GM12801 (cell line): Measurements from ENCODE around the gene LIN54.

Experiments used
- TF ChIP-seq, protein P1 (sequence below): IDR thresholded peaks from one replicate; pipeline ENCODE4 v1.5.1; 2011; ENCODE audit warnings: control low read depth; ENCODE audit not compliant: insufficient read length; ENCODE audit errors: extremely low read depth

The LIN54 gene

GRCh38 chr4:82981138-82981537, 29.5 kb downstream of the LIN54 start:
- TF ChIP-seq, protein P1, sequence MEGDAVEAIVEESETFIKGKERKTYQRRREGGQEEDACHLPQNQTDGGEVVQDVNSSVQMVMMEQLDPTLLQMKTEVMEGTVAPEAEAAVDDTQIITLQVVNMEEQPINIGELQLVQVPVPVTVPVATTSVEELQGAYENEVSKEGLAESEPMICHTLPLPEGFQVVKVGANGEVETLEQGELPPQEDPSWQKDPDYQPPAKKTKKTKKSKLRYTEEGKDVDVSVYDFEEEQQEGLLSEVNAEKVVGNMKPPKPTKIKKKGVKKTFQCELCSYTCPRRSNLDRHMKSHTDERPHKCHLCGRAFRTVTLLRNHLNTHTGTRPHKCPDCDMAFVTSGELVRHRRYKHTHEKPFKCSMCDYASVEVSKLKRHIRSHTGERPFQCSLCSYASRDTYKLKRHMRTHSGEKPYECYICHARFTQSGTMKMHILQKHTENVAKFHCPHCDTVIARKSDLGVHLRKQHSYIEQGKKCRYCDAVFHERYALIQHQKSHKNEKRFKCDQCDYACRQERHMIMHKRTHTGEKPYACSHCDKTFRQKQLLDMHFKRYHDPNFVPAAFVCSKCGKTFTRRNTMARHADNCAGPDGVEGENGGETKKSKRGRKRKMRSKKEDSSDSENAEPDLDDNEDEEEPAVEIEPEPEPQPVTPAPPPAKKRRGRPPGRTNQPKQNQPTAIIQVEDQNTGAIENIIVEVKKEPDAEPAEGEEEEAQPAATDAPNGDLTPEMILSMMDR = no peak

DNA sequence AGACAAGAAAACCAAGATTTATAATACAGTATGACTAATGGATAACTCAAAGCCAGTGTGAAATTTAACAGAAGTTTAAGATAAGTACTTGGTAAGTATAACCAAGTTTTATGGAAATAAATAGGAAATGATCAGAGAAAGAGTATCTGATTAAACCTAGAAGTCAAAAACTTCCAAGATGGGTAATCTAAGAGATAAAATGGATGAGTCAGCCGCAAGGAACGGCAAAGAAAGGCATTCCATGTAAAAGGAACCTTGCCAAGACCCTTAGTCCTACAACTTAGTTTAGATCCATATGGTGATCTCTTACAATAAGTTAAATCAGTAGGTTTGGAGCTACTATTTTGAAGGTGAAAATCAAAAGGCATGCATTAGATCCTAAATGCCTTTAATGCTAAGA, 34.8 kb downstream of the LIN54 start:
- TF ChIP-seq, protein P1 = no peak

GRCh38 chr4:82969414-82969813, 41.2 kb downstream of the LIN54 start:
- TF ChIP-seq, protein P1 = no peak

GRCh38 chr4:82968972-82969371, 41.7 kb downstream of the LIN54 start:
- TF ChIP-seq, protein P1 = no peak

DNA sequence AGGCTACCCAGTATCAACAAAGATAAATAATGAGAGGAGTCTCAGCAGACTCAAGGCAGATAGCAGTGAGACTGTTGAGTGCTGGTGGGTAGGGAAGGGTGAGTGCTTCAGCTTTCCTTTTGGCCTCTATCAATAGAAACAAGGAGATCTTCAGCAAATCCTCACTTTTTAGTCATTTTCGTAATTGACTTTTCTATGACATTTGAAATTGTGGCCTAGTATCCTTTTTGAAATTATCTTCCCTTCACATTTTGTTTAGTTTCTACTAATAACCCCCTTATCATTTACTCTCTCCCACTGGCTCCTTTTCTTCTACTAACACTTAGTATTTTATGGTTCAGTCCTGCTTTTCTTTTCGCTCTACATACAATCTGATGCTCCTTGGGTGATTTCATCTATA, 44.9 kb downstream of the LIN54 start:
- TF ChIP-seq, protein P1 = no peak

- TF ChIP-seq, protein P1 = no peak
These were observed 53.6 kb downstream of the LIN54 start for GRCh38 chr4:82957045-82957444.

- TF ChIP-seq, protein P1 = no peak
These were observed 56.4 kb downstream of the LIN54 start for GRCh38 chr4:82954212-82954611.

- TF ChIP-seq, protein P1 = no peak
These were observed 59.4 kb downstream of the LIN54 start for GRCh38 chr4:82951196-82951595.
